Measurements from ENCODE around the gene UBE2E2. TPM values are rescaled to one million over a fixed set of nuclear protein-coding genes. Genes with fewer than 3 reads are reported as not detected.

The UBE2E2 gene
- total and polyA plus RNA-seq, 12 donors, result 19.5 to 63.8 (median 52.2) TPM

- Histone ChIP-seq H3K9me3 (peaks cover 0 to 9% (median 0%) of the 10 kb centered on the region in 11 donors), H3K36me3 (no peaks in the 10 kb centered on the region), H3K4me1 (peaks cover 0 to 21% (median 6%) of the 10 kb centered on the region in 9 donors), H3K4me3 (no peak overlapping the region), H3K27me3 (no peaks in the 10 kb centered on the region), H3K27ac (no peak overlapping the region)
- DNase-seq (no peak), ATAC-seq (no peak)
- intact Hi-C loops (cut with DNase I), result no loop called here
- TF ChIP-seq, protein P1, sequence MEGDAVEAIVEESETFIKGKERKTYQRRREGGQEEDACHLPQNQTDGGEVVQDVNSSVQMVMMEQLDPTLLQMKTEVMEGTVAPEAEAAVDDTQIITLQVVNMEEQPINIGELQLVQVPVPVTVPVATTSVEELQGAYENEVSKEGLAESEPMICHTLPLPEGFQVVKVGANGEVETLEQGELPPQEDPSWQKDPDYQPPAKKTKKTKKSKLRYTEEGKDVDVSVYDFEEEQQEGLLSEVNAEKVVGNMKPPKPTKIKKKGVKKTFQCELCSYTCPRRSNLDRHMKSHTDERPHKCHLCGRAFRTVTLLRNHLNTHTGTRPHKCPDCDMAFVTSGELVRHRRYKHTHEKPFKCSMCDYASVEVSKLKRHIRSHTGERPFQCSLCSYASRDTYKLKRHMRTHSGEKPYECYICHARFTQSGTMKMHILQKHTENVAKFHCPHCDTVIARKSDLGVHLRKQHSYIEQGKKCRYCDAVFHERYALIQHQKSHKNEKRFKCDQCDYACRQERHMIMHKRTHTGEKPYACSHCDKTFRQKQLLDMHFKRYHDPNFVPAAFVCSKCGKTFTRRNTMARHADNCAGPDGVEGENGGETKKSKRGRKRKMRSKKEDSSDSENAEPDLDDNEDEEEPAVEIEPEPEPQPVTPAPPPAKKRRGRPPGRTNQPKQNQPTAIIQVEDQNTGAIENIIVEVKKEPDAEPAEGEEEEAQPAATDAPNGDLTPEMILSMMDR (IDR thresholded peaks at IDR 0.05), result no peak
- WGBS, 2 donors, result 79 to 84% methylated on average over 3 of the region's 3 CpGs
These were observed 260.7 kb downstream of the UBE2E2 start for GRCh38 chr3:23463791-23464190.

GRCh38 chr3:23465569-23465968, 262.4 kb downstream of the UBE2E2 start:
- Histone ChIP-seq H3K27ac (no peak overlapping the region), H3K27me3 (no peaks in the 10 kb centered on the region), H3K4me3 (no peak overlapping the region), H3K4me1 (peaks cover 0 to 14% (median 0%) of the 10 kb centered on the region in 9 donors), H3K9me3 (peaks cover 0 to 9% (median 0%) of the 10 kb centered on the region in 11 donors), H3K36me3 (no peaks in the 10 kb centered on the region)
- intact Hi-C loops (cut with DNase I), result no loop called here
- ATAC-seq (no peak), DNase-seq (no peak)
- TF ChIP-seq, protein P1 (IDR thresholded peaks at IDR 0.05), result no peak

DNA sequence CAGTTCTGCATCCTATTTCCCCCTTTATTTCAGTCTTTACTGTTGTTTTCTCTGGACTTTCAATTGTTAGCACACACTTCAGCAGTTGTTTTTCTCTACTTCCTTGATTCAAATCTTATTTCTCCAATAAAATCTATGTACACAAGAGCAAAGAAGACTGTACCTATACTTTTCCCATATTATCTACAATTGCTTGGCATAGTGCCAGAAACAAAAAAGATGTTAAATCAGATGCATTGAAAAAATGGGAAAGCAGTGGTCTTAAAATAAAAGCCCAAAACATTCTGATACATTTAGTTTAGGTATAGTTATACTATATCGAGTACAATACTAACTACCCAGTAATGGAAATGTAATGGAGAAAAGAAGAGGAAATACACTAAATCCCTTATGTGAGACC, 265.1 kb downstream of the UBE2E2 start:
- Histone ChIP-seq H3K27ac (no peak overlapping the region), H3K36me3 (no peaks in the 10 kb centered on the region), H3K27me3 (no peaks in the 10 kb centered on the region), H3K9me3 (peaks cover 0 to 9% (median 0%) of the 10 kb centered on the region in 11 donors), H3K4me1 (peaks cover 0 to 13% (median 0%) of the 10 kb centered on the region in 9 donors), H3K4me3 (no peak overlapping the region)
- DNase-seq (no peak), ATAC-seq (no peak)
- intact Hi-C loops (cut with DNase I), result loop anchor here in 1 of 10 donors (2.0 kb wide), 1 partner anchor 29 kb away; no protein-coding TSS in a partner anchor
- 98 to 100% methylated on average over 1 of the region's 1 CpG for WGBS, 2 donors
- TF ChIP-seq, protein P1 (IDR thresholded peaks at IDR 0.05), result no peak

- TF ChIP-seq, protein P1 (IDR thresholded peaks at IDR 0.05), result no peak
- Histone ChIP-seq H3K27ac (no peak overlapping the region), H3K4me3 (no peak overlapping the region), H3K4me1 (peaks cover 0 to 6% (median 0%) of the 10 kb centered on the region in 9 donors), H3K9me3 (peaks cover 0 to 30% (median 0%) of the 10 kb centered on the region in 11 donors), H3K36me3 (no peaks in the 10 kb centered on the region), H3K27me3 (no peaks in the 10 kb centered on the region)
- ATAC-seq, result no peak
- WGBS, 2 donors, result 80 to 89% methylated on average over 4 of the region's 4 CpGs
- intact Hi-C loops (cut with DNase I), result loop anchor here in 1 of 10 donors (5.0 kb wide), 1 partner anchor 393 kb away; no protein-coding TSS in a partner anchor
- DNase-seq, result no peak
These were observed 271.6 kb downstream of the UBE2E2 start for GRCh38 chr3:23474580-23475357.
